ENCODE results near the gene SETD4. TPM values are rescaled to one million over a fixed set of nuclear protein-coding genes. Genes with fewer than 3 reads are reported as not detected.

SETD4 gene
- total and polyA plus RNA-seq, 2 donors (not counting 1 experiment from before 2014, with no cell fraction given) = 15.1 to 48.5 TPM

GRCh38 chr21:36052860-36053714 lies 7.2 kb downstream of the SETD4 start:
- intact Hi-C loops (cut with micrococcal nuclease) = no loop called here
- H3K79me2 ChIP-seq (ENCODE audit: control insufficient read depth, insufficient read depth, low read length) = peaks cover 19% of the 10 kb centered on the region
- Mint-ChIP-seq H3K4me3 (no peak overlapping the region), H3K27ac (no peak overlapping the region), H3K4me1 (peaks cover 6% of the 10 kb centered on the region), H3K27me3 (no peaks in the 10 kb centered on the region), H3K9me3 (ENCODE audit: insufficient read depth) (no peaks in the 10 kb centered on the region)
- no peak for ATAC-seq (ENCODE audit: low read depth)
- no peak overlapping the region for H2AFZ ChIP-seq (ENCODE audit: insufficient read depth, low read depth, low read length, poor library complexity, severe bottlenecking)
- ChIA-PET CTCF (interaction anchor here (1.0 to 1.6 kb wide), 3 partner anchors 24 to 70 kb away, joined by 3 to 6 read pairs (median 3); no protein-coding TSS in a partner anchor), POLR2A (no interaction called here)
- WGBS (ENCODE audit: insufficient coverage) = 94% methylated on average over 7 of the region's 10 CpGs
- H3K9ac ChIP-seq (ENCODE audit: low read length) = no peak overlapping the region
- no peak overlapping the region for H3K4me2 ChIP-seq (replicated peaks; ENCODE audit: low read depth, low read length, poor library complexity, severe bottlenecking)
- no peaks in the 10 kb centered on the region for H3K4me1 ChIP-seq (ENCODE audit: control insufficient read depth in 2 of 2, insufficient read depth in 2 of 2, low read length in 2 of 2)
- no peaks in the 10 kb centered on the region for H3K27me3 ChIP-seq (replicated peaks in 1 of 4; ENCODE audit: control extremely low read depth in 1 of 4, control insufficient read depth in 3 of 4, insufficient read depth in 4 of 4, low read length in 3 of 4)
- no peaks in the 10 kb centered on the region for H4K20me1 ChIP-seq (ENCODE audit: control insufficient read depth, insufficient read depth, low read length, poor library complexity, severe bottlenecking)
- TF ChIP-seq, protein P1, sequence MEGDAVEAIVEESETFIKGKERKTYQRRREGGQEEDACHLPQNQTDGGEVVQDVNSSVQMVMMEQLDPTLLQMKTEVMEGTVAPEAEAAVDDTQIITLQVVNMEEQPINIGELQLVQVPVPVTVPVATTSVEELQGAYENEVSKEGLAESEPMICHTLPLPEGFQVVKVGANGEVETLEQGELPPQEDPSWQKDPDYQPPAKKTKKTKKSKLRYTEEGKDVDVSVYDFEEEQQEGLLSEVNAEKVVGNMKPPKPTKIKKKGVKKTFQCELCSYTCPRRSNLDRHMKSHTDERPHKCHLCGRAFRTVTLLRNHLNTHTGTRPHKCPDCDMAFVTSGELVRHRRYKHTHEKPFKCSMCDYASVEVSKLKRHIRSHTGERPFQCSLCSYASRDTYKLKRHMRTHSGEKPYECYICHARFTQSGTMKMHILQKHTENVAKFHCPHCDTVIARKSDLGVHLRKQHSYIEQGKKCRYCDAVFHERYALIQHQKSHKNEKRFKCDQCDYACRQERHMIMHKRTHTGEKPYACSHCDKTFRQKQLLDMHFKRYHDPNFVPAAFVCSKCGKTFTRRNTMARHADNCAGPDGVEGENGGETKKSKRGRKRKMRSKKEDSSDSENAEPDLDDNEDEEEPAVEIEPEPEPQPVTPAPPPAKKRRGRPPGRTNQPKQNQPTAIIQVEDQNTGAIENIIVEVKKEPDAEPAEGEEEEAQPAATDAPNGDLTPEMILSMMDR (IDR thresholded peaks at IDR 0.05) = no peak
- no peak for TF ChIP-seq EZH2 (IDR thresholded peaks at IDR 0.05; ENCODE audit: borderline replicate concordance, insufficient read depth, low read depth, low read length, poor library complexity, severe bottlenecking)
- no peak for DNase-seq
- H3K36me3 ChIP-seq (replicated peaks in 1 of 2; ENCODE audit: control extremely low read depth in 1 of 2, control insufficient read depth in 1 of 2, extremely low read depth in 1 of 2, insufficient read depth in 2 of 2, low read length in 1 of 2) = peaks cover 2 to 78% of the 10 kb centered on the region in 2 experiments
- no peaks in the 10 kb centered on the region for H3K9me3 ChIP-seq (ENCODE audit: control extremely low read depth in 1 of 3, control insufficient read depth in 2 of 3, insufficient read depth in 1 of 3, low read length in 2 of 3)
- H3K27ac ChIP-seq (ENCODE audit: low read length in 2 of 2) = no peak overlapping the region
- H3K4me3 ChIP-seq (ENCODE audit: control extremely low read depth in 1 of 5, extremely low read depth in 1 of 5, insufficient read depth in 1 of 5, low read depth in 2 of 5, low read length in 4 of 5) = no peak overlapping the region

DNA sequence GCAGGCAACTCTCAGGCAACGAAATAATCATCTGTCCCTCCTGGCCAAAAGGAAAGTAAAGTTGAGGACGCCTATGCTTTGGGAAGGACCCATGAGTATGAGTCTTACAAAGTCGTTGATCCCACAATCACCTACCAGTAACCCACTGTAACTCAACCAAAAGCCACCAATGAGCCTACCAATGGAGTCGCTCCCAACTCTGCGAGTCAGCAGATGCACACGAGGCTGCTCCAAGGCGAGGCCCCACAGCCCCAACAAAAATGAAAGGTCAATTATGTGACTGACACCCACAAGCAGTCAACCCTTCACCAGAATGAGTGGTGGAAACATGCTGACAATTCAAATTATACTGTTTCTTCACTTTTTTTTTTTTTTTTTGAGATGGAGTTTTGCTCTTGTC lies 12.0 kb downstream of the SETD4 start:
- no peak for ATAC-seq (ENCODE audit: low read depth)
- Histone ChIP-seq H3K4me2 (replicated peaks; ENCODE audit: low read depth, low read length, poor library complexity, severe bottlenecking) (no peak overlapping the region), H3K36me3 (replicated peaks in 1 of 2; ENCODE audit: control extremely low read depth in 1 of 2, control insufficient read depth in 1 of 2, extremely low read depth in 1 of 2, insufficient read depth in 2 of 2, low read length in 1 of 2) (peaks cover 2 to 74% of the 10 kb centered on the region in 2 experiments), H4K20me1 (ENCODE audit: control insufficient read depth, insufficient read depth, low read length, poor library complexity, severe bottlenecking) (no peaks in the 10 kb centered on the region), H3K79me2 (ENCODE audit: control insufficient read depth, insufficient read depth, low read length) (no peaks in the 10 kb centered on the region), H3K4me1 (ENCODE audit: control insufficient read depth in 2 of 2, insufficient read depth in 2 of 2, low read length in 2 of 2) (no peaks in the 10 kb centered on the region), H2AFZ (ENCODE audit: insufficient read depth, low read depth, low read length, poor library complexity, severe bottlenecking) (no peak overlapping the region), H3K9me3 (ENCODE audit: control extremely low read depth in 1 of 3, control insufficient read depth in 2 of 3, insufficient read depth in 1 of 3, low read length in 2 of 3) (no peaks in the 10 kb centered on the region), H3K9ac (ENCODE audit: low read length) (no peak overlapping the region), H3K27ac (ENCODE audit: low read length in 2 of 2) (no peak overlapping the region), H3K27me3 (replicated peaks in 1 of 4; ENCODE audit: control extremely low read depth in 1 of 4, control insufficient read depth in 3 of 4, insufficient read depth in 4 of 4, low read length in 3 of 4) (no peaks in the 10 kb centered on the region), H3K4me3 (ENCODE audit: control extremely low read depth in 1 of 5, extremely low read depth in 1 of 5, insufficient read depth in 1 of 5, low read depth in 2 of 5, low read length in 4 of 5) (no peak overlapping the region)
- Mint-ChIP-seq H3K4me1 (no peaks in the 10 kb centered on the region), H3K4me3 (no peak overlapping the region), H3K27me3 (no peaks in the 10 kb centered on the region), H3K27ac (no peak overlapping the region), H3K9me3 (ENCODE audit: insufficient read depth) (no peaks in the 10 kb centered on the region)
- no peak for DNase-seq
- TF ChIP-seq EZH2 (IDR thresholded peaks at IDR 0.05; ENCODE audit: borderline replicate concordance, insufficient read depth, low read depth, low read length, poor library complexity, severe bottlenecking) = no peak
- TF ChIP-seq, protein P1 (IDR thresholded peaks at IDR 0.05) = no peak
- WGBS (ENCODE audit: insufficient coverage) = 96% methylated on average over 6 of the region's 7 CpGs
- intact Hi-C loops (cut with micrococcal nuclease) = no loop called here
- ChIA-PET CTCF (interaction anchor here (1.4 kb wide), 1 partner anchor 56 kb away, joined by 3 read pairs; no protein-coding TSS in a partner anchor), POLR2A (no interaction called here)
